ENCODE measurements around the gene LGALS1.

DNA sequence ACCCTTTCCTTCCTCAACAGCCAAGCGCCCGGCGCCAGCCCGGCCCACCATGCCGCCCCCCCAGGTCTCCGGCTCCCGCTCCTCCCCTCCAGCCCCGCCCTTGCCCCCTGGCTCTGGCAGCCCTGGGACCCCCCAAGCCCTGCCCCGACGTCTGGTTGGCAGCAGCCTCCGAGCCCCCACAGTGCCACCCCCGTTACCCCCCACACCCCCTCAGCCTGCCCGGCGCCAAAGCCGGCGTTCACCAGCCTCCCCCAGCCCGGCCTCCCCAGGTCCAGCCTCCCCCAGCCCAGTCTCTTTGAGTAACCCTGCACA, 20.2 kb upstream of the LGALS1 start:
- TF ChIP-seq GATA3 (IDR thresholded peaks at IDR 0.05; ENCODE audit: low read depth, low read length) (no peak), GATA2 (IDR thresholded peaks at IDR 0.05; ENCODE audit: low read depth, low read length) (no peak)
